ENCODE results near the gene FANCE.

DNA sequence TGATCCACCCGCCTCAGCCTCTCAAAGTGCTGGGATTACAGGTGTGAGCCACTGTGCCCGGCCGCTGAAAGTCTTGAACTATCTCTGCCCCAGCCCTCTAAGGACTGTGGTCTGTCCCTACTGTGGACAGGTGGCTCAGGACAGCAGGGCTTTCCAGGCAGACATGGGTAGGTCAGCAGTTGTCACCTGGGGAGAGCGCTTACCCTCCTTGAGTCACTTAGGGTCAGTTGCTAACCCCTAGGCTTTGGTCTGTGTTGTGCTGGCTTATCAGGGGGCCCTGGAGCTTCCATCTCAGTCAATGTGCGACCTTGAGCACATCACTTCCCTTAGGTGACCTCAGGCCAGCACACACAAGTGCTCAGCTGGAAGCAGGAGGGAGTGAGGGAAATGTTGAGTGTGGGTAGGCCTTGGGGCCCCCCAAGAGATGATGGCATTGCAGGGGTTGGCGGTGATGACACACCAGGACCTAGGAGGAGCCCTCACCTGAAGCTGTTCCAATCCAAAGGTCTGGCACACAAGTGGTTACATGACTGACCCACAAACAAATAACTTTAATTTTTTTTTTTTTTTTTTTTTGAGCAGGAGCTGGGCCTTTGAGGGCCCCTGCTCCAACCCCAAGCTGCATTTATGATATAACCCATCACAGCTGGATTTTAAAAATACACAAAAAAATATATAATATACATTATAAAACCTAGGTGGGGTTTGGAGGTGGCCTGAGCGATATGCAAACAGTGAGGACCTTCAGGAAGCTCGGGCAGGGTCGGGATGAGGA, 21.1 kb downstream of the FANCE start:
- no peak for TF ChIP-seq REST (IDR thresholded peaks at IDR 0.05; ENCODE audit: borderline replicate concordance)
- no peak for TF ChIP-seq CTCF (IDR thresholded peaks at IDR 0.05; ENCODE audit: poor library complexity, severe bottlenecking)
- TF ChIP-seq SMC3 (conservative IDR thresholded peaks at IDR 0.05; ENCODE audit: poor library complexity): no peak
- no peak for TF ChIP-seq POLR2AphosphoS5 (IDR thresholded peaks at IDR 0.05)
